Stimulated activated CD4-positive, alpha-beta T cell treated with anti-CD3 and anti-CD28 coated beads, Interleukin-1b, Interleukin-23, amount 100 ng/mL, for 24 hours (primary cell): ENCODE results near the gene SIAE.

ENCODE experiments used
- DNase-seq, 4 experiments: peaks; one replicate each; pipeline ENCODE4 v3.0.0-alpha.2; 2020; ENCODE audit warnings: low read depth in 4 of 4, low spot score in 1 of 4

Gene SIAE

GRCh38 chr11:124673333-124674167 lies at the start of gene SIAE, which contains the start of gene SPA17:
Gene SIAE, minus strand, starts transcription at chr11:124673739. Its CDS starts 31 bp downstream, at chr11:124673708.
Gene SPA17, plus strand, starts transcription at chr11:124673904. Its CDS starts 1,361 bp downstream, at chr11:124675265.
- DNase-seq: peak; percentile 51 to 88 (median 72)

DNA sequence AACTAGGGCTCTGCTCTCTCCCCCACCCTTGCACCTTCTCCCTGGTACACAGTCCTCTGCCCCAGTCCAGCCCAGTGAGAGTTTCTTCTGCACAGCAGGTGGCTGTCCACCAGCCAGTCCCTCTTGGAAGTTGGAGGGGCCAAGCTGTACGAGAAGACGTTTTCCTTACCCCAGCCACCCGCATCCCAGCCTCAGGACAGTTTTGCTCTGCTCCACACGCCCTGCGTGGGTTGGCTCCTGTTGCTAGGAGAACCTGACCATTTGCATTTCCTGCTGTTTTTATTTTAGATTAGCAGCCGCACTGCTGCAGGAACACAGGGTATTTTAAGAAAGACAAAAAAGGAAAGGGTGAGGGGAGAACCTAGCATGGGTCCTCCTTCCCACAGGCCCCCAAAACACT lies 48.6 kb upstream of the SIAE start:
- DNase-seq: no peak

GRCh38 chr11:124719534-124719933 lies 46.0 kb upstream of the SIAE start:
- DNase-seq: no peak

DNA sequence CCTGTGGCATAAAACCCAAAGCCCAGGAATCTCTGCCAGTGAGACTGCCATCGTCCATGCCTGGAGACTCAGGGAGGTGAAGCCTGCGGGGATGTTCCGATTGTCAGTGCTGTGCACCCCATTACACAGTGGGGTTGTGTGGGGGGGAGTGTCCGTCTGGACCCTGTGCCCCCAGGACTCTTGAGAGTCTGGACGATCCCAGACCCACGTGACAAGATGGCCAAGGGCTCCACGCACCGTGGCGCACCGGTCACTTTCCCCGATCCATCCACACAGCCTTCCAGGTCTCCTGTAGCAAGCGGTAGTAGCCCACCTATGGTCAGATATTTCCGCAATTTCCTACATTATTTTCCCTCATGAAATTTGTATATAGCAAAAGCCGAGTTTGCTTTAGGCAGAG lies 45.3 kb upstream of the SIAE start:
- no peak for DNase-seq

GRCh38 chr11:124717786-124718651 lies 44.5 kb upstream of the SIAE start:
- no peak for DNase-seq

DNA sequence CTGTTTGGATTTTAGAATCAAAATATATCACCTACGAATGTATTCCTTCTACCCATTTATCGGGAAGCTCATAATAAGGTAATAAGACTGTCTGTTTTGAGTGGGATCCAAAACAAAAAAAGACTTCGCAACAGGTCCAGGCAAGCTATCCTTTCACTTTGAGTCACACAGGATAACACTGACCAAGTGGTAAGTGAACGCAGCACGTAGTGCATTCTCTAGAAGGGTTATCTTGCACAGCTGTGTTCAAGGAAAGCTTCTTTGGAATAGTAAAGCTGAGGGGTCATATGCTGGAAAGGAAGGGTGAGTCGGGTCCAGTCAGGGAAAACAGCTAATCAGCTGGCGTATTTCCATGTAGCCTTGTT lies 43.9 kb upstream of the SIAE start:
- no peak for DNase-seq

DNA sequence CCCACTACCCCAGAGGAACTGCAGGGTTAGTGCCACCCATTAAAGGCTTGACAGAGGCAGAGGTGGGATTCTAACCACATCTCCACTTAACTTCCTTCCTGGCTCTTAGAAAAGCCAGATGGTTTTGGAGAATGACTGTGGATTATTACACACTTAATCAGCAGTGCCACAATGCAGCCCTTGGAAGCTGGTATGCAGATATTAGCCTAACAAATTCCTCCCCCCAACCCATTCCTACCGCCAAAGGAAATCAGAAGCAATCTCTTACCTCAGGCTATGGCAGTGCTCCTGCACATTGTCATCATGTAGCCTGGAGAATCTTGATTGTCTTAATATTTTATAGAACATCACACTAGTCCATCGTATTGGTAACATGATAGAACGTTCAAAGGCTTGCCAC lies 43.1 kb upstream of the SIAE start:
- DNase-seq: no peak

GRCh38 chr11:124712392-124712791 lies 38.9 kb upstream of the SIAE start:
- no peak for DNase-seq

GRCh38 chr11:124707829-124708228 lies 34.3 kb upstream of the SIAE start:
- no peak for DNase-seq

GRCh38 chr11:124700028-124700427 lies 26.5 kb upstream of the SIAE start:
- DNase-seq: no peak

GRCh38 chr11:124699547-124699946 lies 26.0 kb upstream of the SIAE start:
- no peak for DNase-seq

DNA sequence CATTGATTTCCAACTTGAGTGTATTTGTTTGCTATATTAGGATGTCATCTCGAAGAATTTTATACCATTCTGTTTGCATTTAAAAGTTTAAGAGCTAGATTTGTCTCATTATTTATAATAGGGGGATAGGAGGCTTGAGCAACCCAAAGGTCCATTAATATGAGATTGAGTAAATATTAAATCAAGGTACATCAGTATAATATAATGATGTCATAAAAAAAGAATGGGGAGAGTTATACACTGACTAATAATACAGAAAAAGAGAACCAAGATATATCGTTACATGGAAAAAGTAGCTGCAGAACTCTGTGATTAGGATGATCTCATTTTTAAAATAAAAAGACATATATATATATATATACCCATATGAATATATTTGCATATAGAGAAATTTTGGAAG lies 19.6 kb upstream of the SIAE start:
- no peak for DNase-seq

GRCh38 chr11:124682443-124682842 lies 8.9 kb upstream of the SIAE start:
- no peak for DNase-seq

- no peak for DNase-seq
Measured at GRCh38 chr11:124681421-124681820, 7.9 kb upstream of the SIAE start.

- no peak for DNase-seq
Measured at GRCh38 chr11:124678416-124678815, 4.9 kb upstream of the SIAE start.

DNA sequence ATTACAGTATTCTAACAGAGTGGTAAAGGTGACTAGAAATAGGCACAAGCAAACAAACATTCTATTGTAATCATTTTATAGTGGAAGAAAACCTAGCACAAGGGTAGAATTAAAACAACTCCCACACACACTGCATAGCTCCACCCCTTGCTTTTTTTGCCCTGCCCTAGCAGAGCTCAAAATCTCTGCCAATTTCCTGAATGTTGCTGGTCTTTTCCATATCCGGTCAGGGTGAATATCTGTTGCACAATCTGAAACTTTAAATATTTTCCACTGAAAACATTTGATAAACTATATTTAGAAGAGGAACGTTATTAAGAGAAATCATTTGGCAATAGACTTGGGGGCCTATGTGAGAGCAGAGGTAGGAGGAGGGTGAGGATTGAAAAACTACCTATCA lies 2.8 kb upstream of the SIAE start:
- no peak for DNase-seq

- DNase-seq: no peak
Measured at GRCh38 chr11:124674571-124674970, 1.0 kb upstream of the SIAE start.

DNA sequence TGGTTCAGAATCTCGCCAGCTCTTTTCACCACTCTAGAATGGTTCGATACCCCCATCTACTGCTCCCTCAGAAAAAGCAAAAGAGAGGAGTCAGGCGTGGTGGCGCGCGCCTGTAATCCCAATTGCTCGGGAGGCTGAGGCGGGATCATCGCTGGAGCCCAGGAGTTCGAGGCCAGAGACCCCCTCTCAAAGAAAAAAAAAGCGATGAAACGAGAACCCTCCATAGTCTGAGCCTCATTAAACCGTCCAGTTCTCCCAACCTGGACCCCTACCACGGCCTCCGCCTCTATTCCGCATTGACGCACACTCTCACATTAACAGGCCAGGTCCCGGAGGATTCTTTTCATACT lies 604 bp upstream of the SIAE start:
- no peak for DNase-seq

GRCh38 chr11:124672536-124673215 lies 863 bp downstream of the SIAE start:
- no peak for DNase-seq

- DNase-seq: no peak
Measured at GRCh38 chr11:124670732-124671131, 2.8 kb downstream of the SIAE start.

DNA sequence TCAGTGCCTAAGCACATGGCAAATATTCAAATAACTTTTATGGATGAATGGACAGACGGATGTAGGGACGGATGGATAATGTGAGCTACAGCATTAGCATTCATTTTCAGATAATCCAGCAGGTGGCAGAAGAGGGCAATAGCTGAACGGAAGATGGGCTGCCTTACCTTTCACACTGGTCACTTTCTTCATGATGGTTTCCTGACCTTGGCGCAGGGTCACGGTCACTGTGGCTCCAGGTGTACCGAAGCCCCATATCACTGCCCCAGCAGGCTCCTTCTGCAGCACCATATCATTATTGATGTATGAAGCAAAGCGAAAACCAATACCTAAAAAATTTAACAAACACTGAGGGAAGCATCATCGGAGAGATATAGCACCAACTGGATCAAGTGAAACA lies 4.3 kb downstream of the SIAE start:
- DNase-seq: peak in 2 of 4 experiments; percentile 19 to 25

DNA sequence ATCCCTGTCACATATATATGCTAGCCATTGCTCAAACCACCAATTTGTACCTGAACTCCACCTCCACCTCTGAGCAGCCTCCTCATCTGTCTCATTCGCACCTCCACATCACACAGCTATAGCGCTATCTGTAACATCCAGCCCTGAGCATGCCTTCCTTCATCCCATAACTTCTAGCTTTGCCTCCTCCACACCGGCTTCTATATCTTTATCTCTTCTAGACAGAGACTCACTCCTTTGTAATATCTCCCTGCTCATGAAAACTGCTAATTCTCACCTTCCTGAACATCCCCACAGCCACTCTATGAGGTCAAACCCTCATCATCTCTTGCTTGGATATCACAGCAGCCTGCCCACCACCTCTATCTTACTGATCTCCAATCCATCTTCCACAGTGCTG lies 5.9 kb downstream of the SIAE start:
- no peak for DNase-seq
